ENCODE data around the gene CARD18. TPM values are rescaled to one million over a fixed set of nuclear protein-coding genes. Genes with fewer than 3 reads are reported as not detected.

Gene CARD18
- total RNA-seq, 1 experiment from 2014 or later, result not detected

- Mint-ChIP-seq H3K27me3 (ENCODE audit: low read depth) (no peaks in the 10 kb centered on the region), H3K9me3 (peaks cover 13% of the 10 kb centered on the region), H3K36me3 (no peaks in the 10 kb centered on the region), H3K27ac (no peak overlapping the region), H3K4me1 (peaks cover 14% of the 10 kb centered on the region), H3K4me3 (no peak overlapping the region)
- CTCF ChIA-PET, result no interaction called here
- no peak for TF ChIP-seq MAX (CRISPR knock-in tag; IDR thresholded peaks at IDR 0.05)
- TF ChIP-seq IRF2 (CRISPR knock-in tag; IDR thresholded peaks at IDR 0.05; ENCODE audit: borderline replicate concordance, low read depth), result no peak
- no peak for TF ChIP-seq ATF1 (CRISPR knock-in tag; IDR thresholded peaks at IDR 0.05)
- no peak for TF ChIP-seq OVOL2 (CRISPR knock-in tag; IDR thresholded peaks at IDR 0.05; ENCODE audit: borderline replicate concordance)
- no peak for TF ChIP-seq RORB (CRISPR knock-in tag; IDR thresholded peaks at IDR 0.05)
- TF ChIP-seq, protein P1, sequence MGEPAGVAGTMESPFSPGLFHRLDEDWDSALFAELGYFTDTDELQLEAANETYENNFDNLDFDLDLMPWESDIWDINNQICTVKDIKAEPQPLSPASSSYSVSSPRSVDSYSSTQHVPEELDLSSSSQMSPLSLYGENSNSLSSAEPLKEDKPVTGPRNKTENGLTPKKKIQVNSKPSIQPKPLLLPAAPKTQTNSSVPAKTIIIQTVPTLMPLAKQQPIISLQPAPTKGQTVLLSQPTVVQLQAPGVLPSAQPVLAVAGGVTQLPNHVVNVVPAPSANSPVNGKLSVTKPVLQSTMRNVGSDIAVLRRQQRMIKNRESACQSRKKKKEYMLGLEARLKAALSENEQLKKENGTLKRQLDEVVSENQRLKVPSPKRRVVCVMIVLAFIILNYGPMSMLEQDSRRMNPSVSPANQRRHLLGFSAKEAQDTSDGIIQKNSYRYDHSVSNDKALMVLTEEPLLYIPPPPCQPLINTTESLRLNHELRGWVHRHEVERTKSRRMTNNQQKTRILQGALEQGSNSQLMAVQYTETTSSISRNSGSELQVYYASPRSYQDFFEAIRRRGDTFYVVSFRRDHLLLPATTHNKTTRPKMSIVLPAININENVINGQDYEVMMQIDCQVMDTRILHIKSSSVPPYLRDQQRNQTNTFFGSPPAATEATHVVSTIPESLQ (CRISPR knock-in tag; IDR thresholded peaks at IDR 0.05), result no peak
- no peak for TF ChIP-seq FOXP1 (CRISPR knock-in tag; IDR thresholded peaks at IDR 0.05; ENCODE audit: borderline replicate concordance)
- TF ChIP-seq FOXK1 (CRISPR knock-in tag; IDR thresholded peaks at IDR 0.05), result no peak
- TF ChIP-seq NR1H2 (CRISPR knock-in tag; IDR thresholded peaks at IDR 0.05), result no peak
- no peak for TF ChIP-seq ERG (CRISPR knock-in tag; IDR thresholded peaks at IDR 0.05)
- no peak for TF ChIP-seq TEAD1 (CRISPR knock-in tag; IDR thresholded peaks at IDR 0.05)
- TF ChIP-seq SMAD3 (CRISPR knock-in tag; IDR thresholded peaks at IDR 0.05; ENCODE audit: borderline replicate concordance), result no peak
- TF ChIP-seq, protein P2, sequence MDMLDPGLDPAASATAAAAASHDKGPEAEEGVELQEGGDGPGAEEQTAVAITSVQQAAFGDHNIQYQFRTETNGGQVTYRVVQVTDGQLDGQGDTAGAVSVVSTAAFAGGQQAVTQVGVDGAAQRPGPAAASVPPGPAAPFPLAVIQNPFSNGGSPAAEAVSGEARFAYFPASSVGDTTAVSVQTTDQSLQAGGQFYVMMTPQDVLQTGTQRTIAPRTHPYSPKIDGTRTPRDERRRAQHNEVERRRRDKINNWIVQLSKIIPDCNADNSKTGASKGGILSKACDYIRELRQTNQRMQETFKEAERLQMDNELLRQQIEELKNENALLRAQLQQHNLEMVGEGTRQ (CRISPR knock-in tag; IDR thresholded peaks at IDR 0.05), result no peak
- TF ChIP-seq, protein P3, sequence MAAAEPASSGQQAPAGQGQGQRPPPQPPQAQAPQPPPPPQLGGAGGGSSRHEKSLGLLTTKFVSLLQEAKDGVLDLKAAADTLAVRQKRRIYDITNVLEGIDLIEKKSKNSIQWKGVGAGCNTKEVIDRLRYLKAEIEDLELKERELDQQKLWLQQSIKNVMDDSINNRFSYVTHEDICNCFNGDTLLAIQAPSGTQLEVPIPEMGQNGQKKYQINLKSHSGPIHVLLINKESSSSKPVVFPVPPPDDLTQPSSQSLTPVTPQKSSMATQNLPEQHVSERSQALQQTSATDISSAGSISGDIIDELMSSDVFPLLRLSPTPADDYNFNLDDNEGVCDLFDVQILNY (CRISPR knock-in tag; IDR thresholded peaks at IDR 0.05), result no peak
- no peak for TF ChIP-seq NR2C2 (CRISPR knock-in tag; IDR thresholded peaks at IDR 0.05)
- no peak for TF ChIP-seq FOXJ3 (CRISPR knock-in tag; IDR thresholded peaks at IDR 0.05; ENCODE audit: borderline replicate concordance)
- no peak for TF ChIP-seq MYBL2 (CRISPR knock-in tag; IDR thresholded peaks at IDR 0.05)
- TF ChIP-seq, protein P4, sequence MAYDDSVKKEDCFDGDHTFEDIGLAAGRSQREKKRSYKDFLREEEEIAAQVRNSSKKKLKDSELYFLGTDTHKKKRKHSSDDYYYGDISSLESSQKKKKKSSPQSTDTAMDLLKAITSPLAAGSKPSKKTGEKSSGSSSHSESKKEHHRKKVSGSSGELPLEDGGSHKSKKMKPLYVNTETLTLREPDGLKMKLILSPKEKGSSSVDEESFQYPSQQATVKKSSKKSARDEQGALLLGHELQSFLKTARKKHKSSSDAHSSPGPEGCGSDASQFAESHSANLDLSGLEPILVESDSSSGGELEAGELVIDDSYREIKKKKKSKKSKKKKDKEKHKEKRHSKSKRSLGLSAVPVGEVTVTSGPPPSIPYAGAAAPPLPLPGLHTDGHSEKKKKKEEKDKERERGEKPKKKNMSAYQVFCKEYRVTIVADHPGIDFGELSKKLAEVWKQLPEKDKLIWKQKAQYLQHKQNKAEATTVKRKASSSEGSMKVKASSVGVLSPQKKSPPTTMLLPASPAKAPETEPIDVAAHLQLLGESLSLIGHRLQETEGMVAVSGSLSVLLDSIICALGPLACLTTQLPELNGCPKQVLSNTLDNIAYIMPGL (CRISPR knock-in tag; IDR thresholded peaks at IDR 0.05), result no peak
- TF ChIP-seq CBFB (CRISPR knock-in tag; IDR thresholded peaks at IDR 0.05; ENCODE audit: low read depth), result no peak
- POLR2A ChIA-PET, result no interaction called here
- ATAC-seq (no peak), DNase-seq (ENCODE audit: low spot score) (no peak)
These were observed 17.2 kb upstream of the CARD18 start for GRCh38 chr11:105156720-105157119.

DNA sequence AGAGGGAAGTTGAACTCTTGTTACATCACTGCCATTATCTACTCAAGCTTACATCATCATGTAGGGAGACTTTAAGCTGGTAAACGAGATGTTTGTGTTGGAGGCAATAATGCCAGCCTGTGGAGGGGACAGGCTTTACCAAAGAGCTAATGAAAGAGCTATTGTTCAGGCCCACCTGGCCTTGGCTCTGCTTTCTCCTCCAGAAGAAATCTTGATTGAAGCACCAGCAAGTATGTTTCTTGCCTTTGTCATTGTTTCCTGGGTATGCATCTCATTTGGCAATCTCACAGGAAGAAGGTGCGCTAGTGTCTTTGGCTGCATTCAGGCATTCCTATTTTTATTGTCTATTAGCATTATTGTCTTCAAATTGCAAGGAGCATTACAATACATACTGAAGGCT, 16.7 kb upstream of the CARD18 start:
- Mint-ChIP-seq H3K27ac (no peak overlapping the region), H3K4me3 (no peak overlapping the region), H3K9me3 (peaks cover 13% of the 10 kb centered on the region), H3K4me1 (peaks cover 14% of the 10 kb centered on the region), H3K36me3 (no peaks in the 10 kb centered on the region), H3K27me3 (ENCODE audit: low read depth) (no peaks in the 10 kb centered on the region)
- ATAC-seq, result peak; percentile 24; the same call in 1 of the 2 replicates
- TF ChIP-seq ZMAT4 (CRISPR knock-in tag; IDR thresholded peaks at IDR 0.05) (no peak), GABPB1 (CRISPR knock-in tag; IDR thresholded peaks at IDR 0.05) (peak; percentile 32; the same call in 1 of the 2 replicates)
- ChIA-PET POLR2A (no interaction called here), CTCF (no interaction called here)
- DNase-seq (ENCODE audit: low spot score), result no peak

Data from WTC11 (cell line).